CD14-positive monocyte (primary cell): ENCODE results near the gene C3orf20. TPM values are rescaled to one million over a fixed set of nuclear protein-coding genes. Genes with fewer than 3 reads are reported as not detected.

ENCODE experiments used
- DNase-seq, 3 donors: peaks; one replicate each; pipeline ENCODE4 v3.0.0-alpha.2; 2011 to 2022
- H2AFZ ChIP-seq: 2 replicates; pipeline ENCODE4 v1.6.0; 2012; ENCODE audit warnings: mild to moderate bottlenecking, low read depth, low read length, inconsistent platforms; ENCODE audit not compliant: insufficient read depth, poor library complexity, severe bottlenecking
- H3K27ac ChIP-seq, 2 donors: 1 replicate in 1 of 2; 2 replicates in 1 of 2; pipeline ENCODE4 v1.5.1; 2012 to 2013; ENCODE audit warnings: low read length in 2 of 2, control low read depth in 1 of 2, inconsistent platforms in 1 of 2, low read depth in 1 of 2, mild to moderate bottlenecking in 1 of 2
- H3K27me3 ChIP-seq, 2 donors: one replicate each; pipeline versions ENCODE4 v1.6.0 to v1.6.1; 2011 to 2013; ENCODE audit warnings: low read length in 2 of 2; ENCODE audit not compliant: control insufficient read depth in 2 of 2, insufficient read depth in 2 of 2
- H3K36me3 ChIP-seq, 2 donors: replicated peaks in 1 of 2; 1 replicate in 1 of 2; 2 replicates in 1 of 2; pipeline versions ENCODE4 v1.5.1 to v1.6.1; 2012 to 2013; ENCODE audit warnings: low read length in 2 of 2, control low read depth in 1 of 2, inconsistent platforms in 1 of 2, mild to moderate bottlenecking in 1 of 2; ENCODE audit not compliant: insufficient read depth in 2 of 2, control insufficient read depth in 1 of 2
- H3K4me1 ChIP-seq, 2 donors: 1 replicate in 1 of 2; 2 replicates in 1 of 2; pipeline versions ENCODE4 v1.5.1 to v1.6.1; 2012 to 2013; ENCODE audit warnings: low read length in 2 of 2, control low read depth in 1 of 2, inconsistent platforms in 1 of 2, mild to moderate bottlenecking in 1 of 2, moderate library complexity in 1 of 2; ENCODE audit not compliant: insufficient read depth in 2 of 2, control insufficient read depth in 1 of 2
- H3K4me2 ChIP-seq: replicated peaks from 2 replicates; pipeline ENCODE3; 2012; ENCODE audit warnings: low read length, moderate library complexity, mild to moderate bottlenecking; ENCODE audit not compliant: poor library complexity, severe bottlenecking; ENCODE audit errors: extremely low read depth
- H3K4me3 ChIP-seq, 3 experiments: fragments of 200-600 bp in 1 of 3; sonication (generic) in 1 of 3; replicated peaks in 1 of 3; 1 replicate in 2 of 3; 2 replicates in 1 of 3; pipeline ENCODE4 v1.5.1; 2011 to 2013; ENCODE audit warnings: low read length in 3 of 3, mild to moderate bottlenecking in 3 of 3, control low read depth in 2 of 3, low read depth in 2 of 3, inconsistent platforms in 1 of 3, moderate library complexity in 1 of 3
- H3K79me2 ChIP-seq: 2 replicates; pipeline ENCODE4 v1.6.0; 2012; ENCODE audit warnings: mild to moderate bottlenecking, control low read depth, inconsistent platforms, low read length, moderate library complexity; ENCODE audit not compliant: insufficient read depth
- H3K9ac ChIP-seq: 2 replicates; pipeline ENCODE4 v1.6.0; 2017; ENCODE audit warnings: low read length, mild to moderate bottlenecking; ENCODE audit not compliant: insufficient read depth, poor library complexity, severe bottlenecking
- H3K9me3 ChIP-seq, 2 donors: replicated peaks in 1 of 2; 1 replicate in 1 of 2; 2 replicates in 1 of 2; pipeline versions ENCODE4 v1.5.1 to v1.6.1; 2012 to 2013; ENCODE audit warnings: low read length in 2 of 2, control low read depth in 1 of 2; ENCODE audit not compliant: control insufficient read depth in 1 of 2, insufficient read depth in 1 of 2
- H4K20me1 ChIP-seq: 2 replicates; pipeline ENCODE4 v1.6.0; 2012; ENCODE audit warnings: mild to moderate bottlenecking, low read length, control low read depth, moderate library complexity; ENCODE audit not compliant: insufficient read depth
- H3K27ac Mint-ChIP-seq, 7 donors: one replicate each; pipeline ENCODE4 v1.8.0; 2020; ENCODE audit warnings: mild to moderate bottlenecking in 7 of 7, mixed read lengths in 7 of 7, moderate library complexity in 6 of 7, inconsistent platforms in 2 of 7
- H3K27me3 Mint-ChIP-seq, 3 donors: one replicate each; pipeline ENCODE4 v1.8.0; 2021 to 2022; ENCODE audit warnings: low read depth in 3 of 3, mild to moderate bottlenecking in 3 of 3, mixed read lengths in 3 of 3, moderate library complexity in 3 of 3, inconsistent platforms in 1 of 3
- H3K36me3 Mint-ChIP-seq, 2 donors: one replicate each; pipeline ENCODE4 v1.8.0; 2020; ENCODE audit warnings: mixed read lengths in 2 of 2, inconsistent platforms in 1 of 2, mild to moderate bottlenecking in 1 of 2
- H3K4me1 Mint-ChIP-seq: one replicate; pipeline ENCODE4 v1.8.0; 2020; ENCODE audit warnings: mild to moderate bottlenecking, mixed read lengths
- H3K4me3 Mint-ChIP-seq, 2 donors: one replicate each; pipeline ENCODE4 v1.8.0; 2020; ENCODE audit warnings: mild to moderate bottlenecking in 2 of 2, mixed read lengths in 2 of 2, moderate library complexity in 1 of 2
- H3K9me3 Mint-ChIP-seq, 7 donors: one replicate each; pipeline ENCODE4 v1.8.0; 2020 to 2022; ENCODE audit warnings: mixed read lengths in 7 of 7, mild to moderate bottlenecking in 6 of 7, moderate library complexity in 6 of 7, inconsistent platforms in 2 of 7
- CTCF ChIP-seq: fragments of 200-600 bp; IDR thresholded peaks from one replicate; pipeline ENCODE4 v1.8.0; 2022; ENCODE audit warnings: antibody characterized with exemption, mild to moderate bottlenecking
- WGBS: methylation state at CpG from one replicate; pipeline ENCODE4 v1.1.5; 2013; ENCODE audit warnings: missing lambda C conversion rate; ENCODE audit not compliant: insufficient coverage; 5-methylcytosine and 5-hydroxymethylcytosine counted together
- intact Hi-C, 2 donors: fragments of 100-400 bp; cut with micrococcal nuclease; formaldehyde crosslinking; loops; one replicate each; pipeline versions ENCODE4 v1.15.0 to v1.15.1; 2023
- polyA plus RNA-seq, 3 donors: library from polyadenylated mRNA; depleted of rRNA in 1 of 3; unstranded in 2 of 3; stranded (reverse) in 1 of 3; fragments of 300-500 nt in 2 of 3; fragments of >200 nt in 1 of 3; fragmentation: Illumina TruSeq in 2 of 3; gene quantifications; 1 replicate in 2 of 3; 2 replicates in 1 of 3; pipeline ENCODE4 v1.2.3, GENCODE V29; 2012 to 2021

Gene C3orf20
- polyA plus RNA-seq, 3 donors = 0.11 TPM; not detected in 2

- 96% methylated on average over 11 of the region's 12 CpGs for WGBS
- no peaks in the 10 kb centered on the region for H3K79me2 ChIP-seq
- Mint-ChIP-seq H3K4me1 (peaks cover 3% of the 10 kb centered on the region), H3K4me3 (no peak overlapping the region), H3K9me3 (peaks cover 0 to 12% (median 6%) of the 10 kb centered on the region in 7 donors), H3K27ac (no peak overlapping the region), H3K27me3 (peaks cover 0 to 2% (median 0%) of the 10 kb centered on the region in 3 donors), H3K36me3 (no peaks in the 10 kb centered on the region)
- H3K4me3 ChIP-seq = no peak overlapping the region
- no peak for TF ChIP-seq CTCF
- no peaks in the 10 kb centered on the region for H3K9me3 ChIP-seq
- H4K20me1 ChIP-seq = no peaks in the 10 kb centered on the region
- no peaks in the 10 kb centered on the region for H3K27me3 ChIP-seq
- no peak overlapping the region for H3K27ac ChIP-seq
- intact Hi-C loops = no loop called here
- H3K36me3 ChIP-seq = no peaks in the 10 kb centered on the region
- H3K4me1 ChIP-seq = no peaks in the 10 kb centered on the region
- H3K4me2 ChIP-seq = no peak overlapping the region
- no peak for DNase-seq
- H2AFZ ChIP-seq = no peak overlapping the region
- no peak overlapping the region for H3K9ac ChIP-seq
Measured at GRCh38 chr3:14774431-14774830, 99.5 kb downstream of the C3orf20 start.

GRCh38 chr3:14775011-14775410, 100.1 kb downstream of the C3orf20 start:
- no peak overlapping the region for H2AFZ ChIP-seq
- 100% methylated on average over 2 of the region's 7 CpGs for WGBS
- no peak for TF ChIP-seq CTCF
- H3K27me3 ChIP-seq = no peaks in the 10 kb centered on the region
- no peak for DNase-seq
- Mint-ChIP-seq H3K27me3 (peaks cover 0 to 2% (median 0%) of the 10 kb centered on the region in 3 donors), H3K36me3 (no peaks in the 10 kb centered on the region), H3K4me3 (no peak overlapping the region), H3K4me1 (peaks cover 3% of the 10 kb centered on the region), H3K9me3 (peaks cover 0 to 12% (median 6%) of the 10 kb centered on the region in 7 donors), H3K27ac (peak overlapping the region in 1 of 7 donors; percentile 1)
- no peaks in the 10 kb centered on the region for H3K9me3 ChIP-seq
- no peak overlapping the region for H3K27ac ChIP-seq
- no peaks in the 10 kb centered on the region for H3K79me2 ChIP-seq
- no peak overlapping the region for H3K4me3 ChIP-seq
- H3K4me1 ChIP-seq = no peaks in the 10 kb centered on the region
- H3K36me3 ChIP-seq = no peaks in the 10 kb centered on the region
- no peak overlapping the region for H3K9ac ChIP-seq
- intact Hi-C loops = no loop called here
- H4K20me1 ChIP-seq = no peaks in the 10 kb centered on the region
- H3K4me2 ChIP-seq = no peak overlapping the region
